Stimulated activated CD8-positive, alpha-beta memory T cell treated with anti-CD3 and anti-CD28 coated beads, Interleukin-7, amount 100 ng/mL, for 48 hours (primary cell): ENCODE results near the gene KANK2.
"Not testable (repeated sequence)": the region's sequence is repeated elsewhere in the genome, so short reads cannot be mapped to it uniquely, and the experiment has no call there.

Source experiments
- DNase-seq, 2 donors: peaks; one replicate each; pipeline ENCODE4 v3.0.0-alpha.2; 2020; ENCODE audit warnings: low read depth in 1 of 2; ENCODE audit errors: extremely low read depth in 1 of 2

KANK2 gene

DNA sequence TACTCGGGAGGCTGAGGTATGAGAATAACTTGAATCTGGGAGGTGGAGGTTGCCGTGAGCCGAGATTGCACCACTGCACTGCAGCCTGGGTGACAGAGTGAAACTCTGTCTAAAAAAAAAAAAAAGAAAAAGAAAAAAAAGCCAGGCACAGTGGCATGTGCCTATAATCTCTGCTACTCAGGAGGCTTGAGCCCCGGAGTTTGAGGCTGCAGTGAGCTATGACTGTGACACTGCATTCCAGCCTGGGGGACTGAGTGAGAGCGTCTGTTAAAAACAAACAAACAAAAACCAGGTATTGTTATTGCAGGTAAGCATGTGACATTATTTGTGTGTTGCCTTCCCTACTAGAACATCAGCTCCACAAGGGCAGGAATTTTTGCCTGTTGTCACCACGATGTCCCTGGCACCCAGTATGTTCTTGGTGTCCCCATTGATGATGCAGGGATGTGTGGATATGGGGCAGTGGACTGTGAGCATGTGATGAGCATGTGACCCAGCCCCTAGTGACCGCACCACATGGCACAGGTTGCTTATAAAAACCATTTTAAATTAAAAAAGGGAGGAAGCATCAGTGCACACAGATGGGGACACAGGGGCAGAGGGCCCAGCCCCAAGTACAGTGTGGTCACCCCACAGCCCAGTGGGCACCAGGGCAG lies 1.6 kb upstream of the KANK2 start:
- DNase-seq: no peak

DNA sequence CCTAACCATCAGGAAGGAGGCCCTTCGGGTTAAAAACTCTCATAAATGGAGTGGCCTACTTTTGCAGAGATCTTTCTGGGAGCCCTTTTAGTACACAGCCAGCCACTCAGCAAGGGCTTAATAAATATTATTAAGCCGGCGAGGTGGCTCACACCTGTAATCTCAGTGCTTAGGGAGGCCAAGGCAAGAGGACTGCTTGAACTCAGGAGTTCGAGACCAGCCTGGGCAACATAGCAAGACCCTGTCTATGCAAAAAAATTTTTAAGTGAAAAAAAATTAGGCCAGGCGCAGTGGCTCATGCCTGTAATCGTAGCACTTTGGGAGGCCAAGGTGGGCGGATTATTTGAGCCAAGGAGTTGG lies 810 bp upstream of the KANK2 start:
- DNase-seq: no peak

GRCh38 chr19:11196406-11197287 lies 698 bp downstream of the KANK2 start:
- DNase-seq: no peak

GRCh38 chr19:11195681-11196080 lies 1.7 kb downstream of the KANK2 start:
- no peak for DNase-seq

DNA sequence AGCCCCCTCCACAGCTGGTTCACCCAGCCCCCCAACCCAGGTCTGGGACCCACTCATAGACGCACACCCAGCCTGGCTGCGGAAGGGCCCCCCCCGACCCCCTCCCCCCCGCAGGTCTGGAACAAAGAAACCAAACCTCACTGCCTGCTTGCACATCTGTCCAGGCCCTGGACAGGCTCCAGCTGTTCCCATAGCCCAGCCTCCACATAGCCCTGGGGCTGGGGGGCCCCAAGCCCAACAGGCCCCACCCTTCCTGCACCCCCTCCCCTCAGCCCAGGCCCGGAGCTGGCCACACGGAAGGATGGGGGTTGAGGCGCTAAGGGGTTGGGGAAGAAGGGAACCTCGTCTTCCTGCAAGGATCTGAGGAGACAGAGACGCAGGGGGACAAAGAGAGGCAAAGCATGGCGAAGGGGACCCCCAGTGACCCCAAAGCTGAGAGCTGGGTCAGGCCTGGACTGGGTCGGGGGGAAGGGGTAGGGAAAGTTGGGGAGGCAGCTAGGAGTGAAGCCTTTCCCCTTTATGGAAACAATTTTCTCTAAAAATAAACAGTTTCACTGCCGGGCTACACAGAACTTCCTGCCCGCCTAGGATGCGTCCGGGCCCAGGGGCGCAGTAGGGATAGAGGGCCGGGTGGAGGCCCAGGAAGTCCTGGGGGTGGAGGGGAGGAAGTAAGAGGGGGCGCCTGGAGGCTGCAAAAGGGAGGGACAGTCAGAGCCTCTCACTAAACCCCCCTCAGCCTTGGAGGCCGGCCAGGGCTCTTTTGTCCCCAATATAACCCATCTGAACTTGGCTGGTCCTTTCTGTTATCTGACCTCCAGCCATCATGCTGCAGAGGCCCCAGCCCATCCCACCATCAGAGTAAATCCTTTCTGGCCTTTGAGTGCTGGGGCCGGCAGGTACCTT lies 2.4 kb downstream of the KANK2 start:
- no peak for DNase-seq

GRCh38 chr19:11194173-11194572 lies 3.2 kb downstream of the KANK2 start:
- DNase-seq: no peak

DNA sequence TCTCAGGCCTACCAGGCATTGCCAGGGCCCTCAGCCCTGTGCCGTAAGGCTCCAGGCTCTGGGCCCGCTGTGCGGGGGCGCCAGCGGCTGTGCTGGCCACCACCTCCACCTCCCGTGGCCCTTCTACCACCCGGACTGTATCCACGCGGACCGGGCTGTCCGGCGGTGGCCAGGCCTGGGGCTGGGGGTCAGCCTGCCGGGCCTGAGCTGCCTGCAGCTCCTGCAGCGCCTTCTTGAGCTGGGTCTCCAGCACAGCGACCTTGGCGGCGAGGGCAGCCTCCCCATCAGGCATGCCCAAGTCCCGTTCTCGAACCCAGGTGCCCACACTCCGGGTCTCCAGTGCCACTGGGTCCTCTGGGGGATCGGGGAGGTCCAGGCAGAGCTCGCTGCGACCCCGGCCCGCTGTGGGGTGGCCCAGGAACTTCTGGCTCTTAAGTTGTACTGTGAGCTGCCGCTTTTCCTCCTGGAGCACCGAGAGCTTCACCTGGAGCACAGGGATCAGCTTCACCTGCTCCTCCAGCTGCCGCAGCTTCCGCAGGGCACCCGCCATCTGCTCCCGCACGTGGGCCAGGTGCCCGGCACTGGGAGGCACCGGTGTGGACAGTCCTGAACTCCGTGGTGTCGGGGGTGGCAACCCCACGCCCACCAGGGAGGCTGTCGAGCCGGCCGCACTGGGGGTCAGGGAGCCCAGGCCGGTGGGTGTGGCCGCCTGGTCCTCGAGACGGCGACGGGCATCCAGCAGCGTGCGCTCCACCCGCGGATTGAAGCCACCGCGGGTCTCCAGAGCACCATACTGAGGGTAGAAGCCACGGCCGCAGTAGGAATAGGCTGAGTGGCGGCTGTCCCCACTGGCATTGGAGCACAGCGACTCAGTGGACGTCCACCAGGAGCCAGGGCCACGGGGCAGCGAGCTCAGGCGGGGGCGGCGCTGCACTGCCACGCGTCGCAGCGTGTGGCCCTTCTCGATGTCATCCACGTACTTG lies 4.1 kb downstream of the KANK2 start:
- no peak for DNase-seq

GRCh38 chr19:11191934-11192333 lies 5.4 kb downstream of the KANK2 start:
- DNase-seq: no peak

DNA sequence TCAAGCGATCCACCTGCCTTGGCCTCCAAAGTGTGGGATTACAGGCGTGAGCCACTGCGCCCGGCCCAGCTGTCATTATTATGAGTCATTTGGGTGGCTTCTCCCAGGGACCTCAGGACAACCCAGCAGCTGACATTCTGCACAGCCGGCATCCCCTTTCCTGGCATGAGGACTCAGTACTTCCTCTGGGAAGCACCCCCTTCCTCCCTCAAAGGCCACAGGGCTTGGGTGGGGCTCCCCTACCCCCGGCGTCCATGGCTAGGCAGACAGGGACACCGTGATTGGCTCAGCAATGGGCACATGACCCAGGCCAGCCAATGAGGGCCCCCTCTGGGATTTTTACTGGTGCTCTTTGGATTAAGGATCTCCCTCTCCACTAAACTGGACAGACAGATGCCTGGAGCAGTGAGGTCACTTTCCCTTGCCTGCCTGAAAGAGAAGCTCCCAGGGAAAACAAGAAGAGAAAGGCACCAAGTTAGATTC lies 6.0 kb downstream of the KANK2 start:
- DNase-seq: no peak

DNA sequence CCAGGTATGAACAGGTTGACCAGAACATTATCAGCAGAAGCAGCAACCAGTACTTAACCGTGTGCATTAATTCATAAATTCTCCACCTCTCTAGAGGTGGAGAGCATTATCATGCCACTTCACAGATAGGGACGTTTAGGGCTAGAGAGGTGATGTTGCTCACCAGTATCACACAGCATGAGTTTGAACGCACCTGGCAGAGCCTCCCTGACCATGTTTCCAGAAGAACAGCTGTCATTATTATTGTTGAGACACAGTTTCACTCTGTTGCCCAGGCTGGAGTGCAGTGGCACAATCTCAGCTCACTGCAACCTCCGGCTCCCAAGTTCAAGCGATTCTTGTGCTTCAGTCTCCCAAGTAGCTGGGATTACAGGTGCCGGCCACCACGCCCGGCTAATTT lies 6.8 kb downstream of the KANK2 start:
- no peak for DNase-seq

DNA sequence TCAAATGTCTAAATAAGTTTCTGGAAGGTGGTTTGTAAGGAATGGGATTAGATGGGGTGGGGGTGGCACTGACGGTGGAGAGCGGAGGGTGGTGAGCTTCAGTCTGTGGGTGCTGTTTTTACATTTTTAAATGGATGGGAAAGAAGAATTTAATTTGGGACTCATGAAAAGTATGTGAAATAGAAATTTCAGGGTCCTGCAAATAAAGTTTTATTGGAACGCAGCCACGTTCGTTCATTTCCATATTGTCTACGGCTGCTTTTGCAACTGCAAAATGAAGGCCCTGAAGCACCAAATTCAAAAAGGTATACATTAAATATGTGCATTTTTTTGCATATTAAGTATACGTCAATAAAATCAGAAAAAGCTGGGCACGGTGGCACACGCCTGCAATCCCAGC lies 9.9 kb downstream of the KANK2 start:
- no peak for DNase-seq

GRCh38 chr19:11182994-11183393 lies 14.4 kb downstream of the KANK2 start:
- no peak for DNase-seq

DNA sequence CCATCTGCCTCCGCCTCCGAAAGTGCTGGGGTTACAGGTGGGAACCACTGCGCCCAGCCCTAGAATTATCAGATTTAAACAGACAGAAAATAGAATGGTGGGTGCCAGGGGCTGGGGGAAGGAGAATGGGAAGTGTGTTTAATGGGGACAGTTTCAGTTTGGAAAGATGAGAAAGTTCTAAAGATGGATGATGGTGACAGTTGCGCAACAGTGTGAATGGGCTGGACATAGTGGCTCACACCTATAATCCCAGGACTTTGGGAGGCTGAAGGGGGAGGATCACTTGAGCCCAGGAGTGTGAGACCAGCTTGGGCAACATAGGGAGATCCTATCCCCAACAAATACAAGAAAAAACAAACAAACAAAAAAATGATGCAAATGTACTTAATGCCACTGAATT lies 15.9 kb downstream of the KANK2 start:
- no peak for DNase-seq

DNA sequence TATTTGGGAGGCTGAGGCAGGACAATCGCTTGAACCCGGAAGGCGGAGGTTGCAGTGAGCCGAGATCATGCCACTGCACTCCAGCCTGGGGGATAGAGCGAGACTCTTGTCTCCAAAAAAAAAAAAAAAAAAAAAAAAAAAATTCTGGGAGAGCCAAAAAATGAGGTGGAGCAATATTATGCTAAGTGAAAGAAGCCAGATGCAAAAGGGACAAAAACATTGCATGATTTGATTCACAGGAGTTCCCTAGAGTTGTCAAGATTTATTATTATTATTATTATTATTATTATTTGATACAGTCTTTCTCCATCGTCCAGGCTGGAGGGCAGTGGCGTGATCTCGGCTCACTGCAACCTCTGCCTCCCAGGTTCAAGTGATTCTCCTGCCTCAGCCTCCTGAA lies 16.4 kb downstream of the KANK2 start:
- DNase-seq: not testable (repeated sequence)

DNA sequence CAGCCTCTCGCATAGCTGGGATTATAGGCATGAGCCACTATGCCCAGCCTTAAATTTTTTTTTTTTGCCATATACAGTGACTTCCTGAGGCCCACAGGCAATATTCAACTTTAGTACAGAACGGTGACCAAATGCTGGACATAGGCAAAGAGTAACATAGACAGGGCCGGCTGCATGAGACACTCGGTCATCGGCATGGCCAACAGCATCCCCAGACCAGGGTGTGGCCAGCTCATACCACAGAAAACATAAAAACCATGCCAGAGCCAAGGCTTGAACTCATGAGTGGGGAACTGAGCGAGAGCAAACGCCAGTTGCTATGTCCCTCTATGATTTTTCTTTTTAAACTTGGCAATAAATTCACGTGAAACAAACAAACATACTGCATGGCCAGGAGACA lies 17.0 kb downstream of the KANK2 start:
- no peak for DNase-seq

DNA sequence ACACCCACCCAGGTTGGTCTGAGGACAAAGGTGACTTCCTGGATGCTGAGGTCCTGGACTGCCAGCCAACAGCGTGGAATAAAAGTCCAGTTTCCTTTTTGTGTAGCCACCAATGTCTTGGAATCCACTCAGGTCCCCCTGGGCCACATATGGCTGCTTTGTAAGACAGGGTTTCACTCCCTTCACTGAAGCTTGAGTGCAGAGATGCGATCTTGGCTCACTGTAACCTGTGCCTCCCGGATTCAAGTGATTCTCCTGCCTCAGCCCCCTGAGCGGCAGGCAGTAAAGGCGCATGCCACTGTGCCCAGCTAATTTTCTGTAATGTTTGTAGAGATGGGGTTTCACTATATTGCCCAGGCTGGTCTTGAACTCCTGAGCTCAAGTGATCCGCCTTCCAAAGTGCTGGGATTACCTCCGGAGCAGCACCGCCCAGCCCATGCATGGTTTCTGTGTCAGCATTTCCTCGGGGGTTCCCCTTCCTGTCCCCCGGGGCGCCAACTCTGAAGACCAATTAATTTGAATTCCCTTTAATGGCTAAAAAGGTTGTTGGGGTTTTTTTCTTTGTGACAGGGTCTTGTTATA lies 17.5 kb downstream of the KANK2 start:
- no peak for DNase-seq

DNA sequence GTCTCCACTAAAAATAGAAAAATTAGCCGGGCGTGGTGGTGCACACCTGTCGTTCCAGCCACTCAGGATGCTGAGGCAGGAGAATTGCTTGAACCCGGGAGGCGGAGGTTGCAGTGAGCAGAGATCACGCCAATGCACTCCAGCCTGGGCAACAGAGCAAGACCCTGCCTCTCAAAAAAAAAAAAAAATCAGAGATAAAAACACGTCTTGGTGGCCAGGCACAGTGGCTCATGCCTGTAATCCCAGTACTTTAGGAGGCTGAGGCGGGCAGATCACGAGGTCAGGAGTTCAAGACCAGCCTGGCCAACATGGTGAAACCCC lies 18.2 kb downstream of the KANK2 start:
- not testable (repeated sequence) for DNase-seq

GRCh38 chr19:11177592-11177991 lies 19.8 kb downstream of the KANK2 start:
- DNase-seq: no peak

- DNase-seq: no peak
Measured at GRCh38 chr19:11176466-11177193, 20.7 kb downstream of the KANK2 start.
